Measurements from ENCODE around the gene CCDC88C.
"Not testable (repeated sequence)": the region's sequence is repeated elsewhere in the genome, so short reads cannot be mapped to it uniquely, and the experiment has no call there.

Gene CCDC88C

DNA sequence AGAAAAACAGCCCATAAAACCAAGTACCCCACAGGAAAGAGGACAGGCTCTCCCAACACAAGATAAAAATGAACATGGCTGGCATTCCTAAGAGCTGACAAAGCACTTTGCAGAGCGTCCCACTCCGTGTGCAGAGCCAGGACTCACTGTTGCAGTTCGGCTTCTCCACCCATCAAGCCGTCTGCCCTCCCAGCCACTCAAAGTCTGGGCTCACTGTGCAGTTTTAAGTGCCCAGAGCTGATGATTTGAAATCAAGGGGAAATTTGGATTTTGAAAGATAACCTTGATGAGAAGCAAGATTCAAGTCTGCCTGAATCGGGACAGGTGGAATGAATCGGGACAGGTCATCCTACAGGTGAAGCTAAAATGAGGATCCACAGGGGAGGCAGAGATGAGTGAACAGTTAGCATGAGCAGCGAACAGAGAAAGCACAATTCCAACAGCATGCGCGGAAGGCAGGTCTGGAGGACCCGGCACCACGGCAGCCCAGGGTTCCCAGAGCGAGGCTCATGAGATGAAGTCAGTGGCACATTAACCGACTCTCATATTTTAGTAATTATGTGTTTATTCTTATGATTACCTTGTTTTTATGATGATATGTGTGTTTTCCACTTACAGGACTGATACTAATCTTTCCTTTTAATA lies 133.4 kb downstream of the CCDC88C start:
- peak; percentile 71 for DNase-seq

DNA sequence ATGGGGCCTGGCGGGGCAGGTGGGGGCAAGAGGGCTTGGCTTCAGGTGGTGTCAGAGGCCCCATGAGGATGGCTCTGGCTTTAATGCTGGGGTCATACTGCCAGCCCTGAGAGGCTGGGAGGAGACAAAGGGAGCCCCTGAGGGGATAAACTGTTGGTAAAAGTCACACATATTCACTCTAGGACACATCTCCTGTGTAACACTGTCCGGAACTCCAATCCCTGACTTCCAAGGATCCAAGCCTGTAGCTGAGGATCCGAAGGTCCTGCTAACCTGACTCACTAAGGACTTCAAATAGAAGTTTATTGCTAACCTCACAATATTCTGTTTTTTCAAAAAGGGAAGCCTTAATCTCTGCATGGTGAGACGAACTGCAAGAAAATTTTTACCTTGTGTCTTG lies 134.0 kb downstream of the CCDC88C start:
- no peak for DNase-seq

DNA sequence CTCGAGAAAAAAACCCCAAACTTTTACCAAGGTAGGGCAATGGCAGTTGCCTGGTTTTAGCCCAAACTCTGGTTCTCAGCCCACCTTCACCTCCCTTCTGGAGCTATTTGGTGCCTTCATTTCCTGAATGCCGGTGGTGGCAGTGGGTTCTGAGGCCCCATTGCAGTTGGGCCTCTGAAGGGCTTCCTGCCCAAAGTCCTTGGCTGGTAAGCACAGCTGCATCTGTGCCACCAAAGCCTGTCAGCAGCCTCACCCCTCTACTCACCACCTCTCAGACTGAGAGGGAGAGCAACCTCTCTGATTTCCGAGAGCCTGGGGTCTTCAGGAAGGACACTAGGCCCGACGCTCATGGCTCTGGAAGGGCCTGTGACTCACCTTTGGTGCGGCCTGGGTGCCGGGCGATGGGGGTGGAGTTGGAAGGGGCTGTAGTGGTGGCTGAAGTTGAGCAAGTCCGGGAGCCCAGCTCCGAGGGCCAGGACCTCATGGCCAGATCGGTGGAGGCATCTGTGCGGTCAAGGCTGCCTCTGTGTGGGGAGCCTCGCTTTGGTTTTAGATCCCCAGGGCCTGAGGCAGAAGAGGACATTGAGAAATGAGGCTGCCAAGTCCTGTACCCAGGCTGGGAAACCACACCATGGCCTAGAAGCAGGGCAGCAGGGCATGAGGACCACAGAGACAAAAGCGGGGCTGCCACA lies 134.5 kb downstream of the CCDC88C start:
- DNase-seq, result no peak

DNA sequence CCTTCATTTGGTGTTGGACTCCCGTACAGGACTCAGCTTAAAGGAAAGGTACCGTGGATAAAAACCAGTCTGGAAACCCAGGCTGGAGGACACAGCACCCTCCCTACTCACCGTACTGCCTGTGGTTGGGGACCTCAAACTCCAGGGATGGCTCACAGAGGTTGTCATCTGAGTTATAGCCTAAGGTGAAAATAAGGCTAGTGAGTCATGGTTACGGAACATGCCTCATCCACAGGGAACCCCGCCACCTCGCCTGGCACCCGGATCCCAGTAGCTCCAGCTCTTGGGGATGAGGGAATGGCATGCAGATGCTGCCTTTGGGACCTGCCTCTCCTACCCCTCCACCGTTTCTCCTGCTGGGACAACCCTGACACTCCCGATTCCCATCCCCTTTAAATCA lies 136.3 kb downstream of the CCDC88C start:
- DNase-seq, result no peak

DNA sequence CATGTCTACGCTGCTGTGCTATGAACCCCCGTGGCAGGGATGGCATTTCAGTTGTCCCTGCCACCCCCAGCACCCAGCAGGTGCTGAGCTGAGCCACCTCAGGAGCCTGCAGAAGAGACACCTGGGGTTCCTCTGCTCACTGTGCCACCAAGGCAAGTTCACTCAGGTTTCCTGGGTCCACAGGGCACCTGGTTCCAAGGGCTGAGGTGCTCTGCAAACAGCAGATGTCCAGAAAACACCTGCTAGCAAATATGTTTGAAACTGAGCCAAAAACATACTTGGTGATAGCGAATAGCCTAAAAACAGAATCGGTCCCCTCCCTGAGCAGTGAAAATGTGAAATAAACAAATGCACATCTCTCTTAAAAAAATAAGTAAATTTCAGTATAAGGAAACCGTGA lies 137.5 kb downstream of the CCDC88C start:
- DNase-seq, result no peak

DNA sequence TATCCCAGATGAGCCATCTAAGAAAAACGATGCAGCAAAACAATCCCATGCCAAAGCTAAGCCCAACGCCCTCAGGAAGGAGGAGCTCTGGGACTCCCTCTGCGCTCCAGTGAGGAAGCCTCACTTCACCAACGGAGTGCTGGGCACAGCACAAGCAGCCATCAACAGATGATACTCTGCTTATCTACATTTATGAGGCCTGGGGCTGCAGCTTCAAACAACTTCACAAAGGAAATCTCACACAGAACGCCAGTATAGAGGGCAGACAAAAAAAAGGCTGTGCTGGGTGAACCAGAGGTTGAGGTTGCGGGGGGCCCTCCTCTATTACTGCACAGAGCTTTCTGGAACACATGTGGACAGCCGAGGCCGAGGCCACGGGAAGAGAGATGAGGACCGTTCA lies 138.3 kb downstream of the CCDC88C start:
- DNase-seq, result no peak

DNA sequence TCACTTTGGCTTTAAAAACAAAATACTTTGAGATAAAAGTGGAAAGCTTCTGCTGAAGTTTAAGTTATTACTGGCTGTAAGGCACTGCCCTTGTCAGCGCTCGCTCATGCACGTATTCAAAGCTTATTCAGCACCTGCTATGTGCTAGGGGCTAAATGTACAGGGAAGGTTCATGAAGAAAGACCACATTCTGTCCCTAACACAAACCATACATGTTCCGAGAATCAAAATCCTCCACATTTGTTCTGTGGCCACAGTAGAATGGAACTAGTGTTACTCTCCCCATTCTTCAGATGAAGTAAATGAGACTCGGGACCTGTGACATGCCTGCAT lies 139.3 kb downstream of the CCDC88C start:
- no peak for DNase-seq

DNA sequence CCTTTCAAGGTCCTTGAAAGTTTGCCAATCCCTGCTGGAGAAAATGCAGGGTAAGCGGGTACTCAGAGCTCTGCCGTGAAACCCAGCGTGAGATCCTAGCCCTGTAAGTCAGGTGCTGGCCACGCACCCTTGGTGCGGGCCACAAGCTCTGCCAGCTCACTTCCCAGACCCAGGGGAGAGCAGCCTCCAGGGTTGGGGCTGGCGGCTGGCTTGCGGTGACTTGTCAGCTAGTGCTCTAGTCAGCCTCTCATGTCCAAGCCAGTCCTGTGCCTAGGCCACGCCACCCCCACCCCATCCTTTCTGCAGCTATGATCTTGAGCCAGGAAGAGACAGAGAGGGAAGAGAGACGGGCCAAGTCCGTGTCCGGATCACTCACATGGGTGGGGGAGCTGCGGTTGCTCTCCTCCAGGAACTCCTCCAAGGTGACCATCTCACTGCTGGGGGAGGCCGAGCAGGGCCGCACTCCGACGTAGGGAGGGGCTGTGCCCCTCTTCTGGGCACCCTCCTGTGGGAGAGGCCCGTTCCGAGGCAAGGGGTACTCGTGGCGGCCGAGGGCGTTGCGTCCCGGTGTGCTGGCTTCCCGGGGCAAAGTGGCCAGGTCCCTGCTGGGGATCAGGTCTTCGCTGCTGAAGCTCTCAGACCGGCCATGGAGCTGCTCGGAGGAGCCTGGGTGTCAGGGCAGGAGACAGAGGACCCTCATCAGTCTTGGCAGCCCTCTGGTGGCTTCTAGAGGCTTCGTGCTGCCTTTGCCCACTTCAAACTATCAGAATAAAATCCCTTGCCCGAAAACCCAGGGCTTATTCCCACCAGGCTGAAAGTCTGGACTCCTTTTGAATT lies 139.9 kb downstream of the CCDC88C start:
- no peak for DNase-seq

DNA sequence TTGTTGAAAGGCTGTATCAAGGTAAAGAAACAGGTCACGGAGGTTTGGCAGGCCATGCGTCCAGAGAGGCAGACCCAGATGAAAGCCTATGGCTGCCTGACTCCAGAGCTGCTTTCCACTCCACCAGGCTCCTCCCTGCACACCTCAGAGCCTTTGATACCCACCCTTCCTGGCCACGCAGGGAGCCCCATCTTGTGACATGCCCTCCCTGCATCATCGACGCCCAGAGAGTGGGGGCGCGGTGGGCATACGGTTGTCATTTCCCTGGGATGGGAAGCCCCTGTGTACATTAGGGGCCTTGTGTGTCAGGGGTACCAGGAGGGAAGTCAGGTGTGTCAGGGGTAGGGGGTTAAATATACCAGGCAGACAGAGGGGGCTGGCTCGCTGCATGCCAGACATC lies 142.8 kb downstream of the CCDC88C start:
- DNase-seq, result no peak

DNA sequence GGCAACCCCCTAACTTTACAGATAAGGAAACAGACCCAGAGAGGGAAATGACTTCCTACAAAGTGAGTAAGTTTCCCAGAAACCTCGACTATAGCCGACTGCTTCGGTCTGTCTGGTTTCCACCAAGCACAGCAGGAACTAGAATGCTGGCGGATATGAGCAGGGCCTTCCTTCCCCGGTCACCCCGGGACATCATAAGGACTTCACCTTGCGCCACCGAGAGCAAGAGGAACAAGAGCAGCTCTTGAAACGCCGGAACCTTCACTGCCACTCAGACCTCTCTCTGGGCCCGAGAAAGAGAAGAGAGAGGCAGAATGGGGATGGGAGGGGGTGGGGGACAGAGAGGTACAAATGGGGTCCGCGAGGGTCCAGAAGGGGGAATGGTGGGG lies 143.7 kb downstream of the CCDC88C start:
- DNase-seq, result no peak

DNA sequence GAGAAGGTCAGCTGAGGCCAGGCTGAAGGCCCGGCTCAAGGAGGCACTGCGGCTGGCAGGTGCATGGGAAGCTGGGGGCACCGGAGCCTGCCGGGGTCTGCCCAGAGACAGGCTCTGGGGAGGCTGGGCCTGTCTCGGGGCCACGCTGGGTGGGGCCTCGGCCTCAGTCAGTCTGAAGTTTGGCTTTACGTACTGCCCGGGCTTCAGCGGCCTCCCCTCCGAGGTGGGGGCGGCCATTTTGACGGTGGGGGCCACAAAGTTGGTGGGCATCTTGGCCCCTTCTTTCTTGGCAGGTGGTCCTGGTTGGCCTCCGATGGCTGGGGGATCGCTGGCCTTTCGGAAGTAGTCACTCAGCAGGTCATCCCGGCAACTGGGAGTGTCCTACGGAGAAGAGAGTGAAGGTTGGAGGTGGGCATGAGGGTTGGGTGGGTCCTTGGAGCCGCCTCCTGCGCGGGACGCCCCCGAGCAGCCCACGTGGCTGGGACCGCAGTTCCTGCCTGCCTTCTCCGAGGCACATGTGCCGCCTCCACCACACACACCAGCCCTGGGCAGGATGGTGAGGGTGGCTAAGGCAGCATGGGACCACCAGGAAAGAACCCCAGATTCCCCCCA lies 144.2 kb downstream of the CCDC88C start:
- DNase-seq, result no peak

DNA sequence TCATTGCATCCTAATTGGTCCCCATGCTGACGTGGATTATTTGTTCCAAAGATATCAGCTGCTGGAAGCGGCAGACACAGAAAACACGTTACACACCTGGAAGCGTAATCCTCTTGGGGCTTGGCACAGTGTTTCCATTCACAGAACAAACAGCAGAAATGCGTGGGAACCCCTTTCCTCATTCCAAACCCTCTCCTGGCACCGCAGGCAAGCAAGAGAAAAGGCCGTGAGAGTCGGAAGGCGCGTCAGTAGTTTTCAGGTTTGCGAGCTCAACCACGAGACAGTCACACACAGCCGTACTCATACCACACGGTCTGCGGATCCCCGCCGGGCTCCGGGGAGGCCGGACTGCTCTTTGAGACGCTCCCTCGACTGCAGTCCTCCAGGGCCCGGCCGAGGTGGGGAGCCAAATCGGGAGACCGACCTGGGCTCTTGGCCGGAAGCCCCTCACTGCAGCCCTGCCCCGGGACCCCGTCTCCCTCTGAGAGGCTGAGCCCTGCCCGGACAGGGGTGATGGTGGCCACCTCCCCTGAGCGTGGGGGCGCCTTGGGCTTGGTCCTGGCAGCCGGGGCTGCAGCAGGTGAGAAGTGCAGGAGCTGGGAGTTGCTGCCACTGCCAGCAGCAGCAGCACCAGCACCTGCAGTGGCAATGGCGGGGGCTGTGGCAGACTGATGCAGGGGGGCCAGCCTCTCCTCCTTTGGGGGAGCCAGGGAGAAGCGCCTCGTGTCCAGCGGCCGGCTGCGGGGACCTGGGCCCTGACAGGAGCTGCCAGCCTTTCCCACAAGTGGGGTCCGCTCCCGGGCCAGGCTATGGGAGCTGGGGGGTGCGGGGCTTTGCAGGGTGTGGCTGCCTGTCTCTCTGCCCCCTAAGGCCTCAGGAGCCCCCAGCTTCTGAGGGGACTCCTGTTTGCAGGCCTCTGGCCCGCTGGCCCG lies 145.0 kb downstream of the CCDC88C start:
- no peak for DNase-seq

DNA sequence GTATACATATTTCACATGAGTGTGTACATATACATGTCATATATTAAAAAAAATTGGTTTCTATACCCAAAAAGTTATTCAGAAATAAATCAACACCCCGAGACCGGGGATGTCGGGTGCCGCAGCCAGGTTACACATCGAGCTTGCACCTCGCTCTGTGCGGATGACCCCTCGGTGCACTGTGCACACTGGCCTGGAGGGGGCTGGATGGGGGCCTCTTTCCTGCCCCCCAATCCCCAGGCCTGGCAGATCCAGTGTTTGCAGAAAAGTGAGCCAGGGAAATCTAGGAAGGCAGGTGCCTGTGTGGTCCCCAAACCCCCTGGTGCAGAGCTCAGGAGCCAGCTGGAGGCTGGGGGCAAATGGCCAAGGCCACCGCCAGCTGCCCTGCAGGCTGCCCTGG lies 146.0 kb downstream of the CCDC88C start:
- no peak for DNase-seq

DNA sequence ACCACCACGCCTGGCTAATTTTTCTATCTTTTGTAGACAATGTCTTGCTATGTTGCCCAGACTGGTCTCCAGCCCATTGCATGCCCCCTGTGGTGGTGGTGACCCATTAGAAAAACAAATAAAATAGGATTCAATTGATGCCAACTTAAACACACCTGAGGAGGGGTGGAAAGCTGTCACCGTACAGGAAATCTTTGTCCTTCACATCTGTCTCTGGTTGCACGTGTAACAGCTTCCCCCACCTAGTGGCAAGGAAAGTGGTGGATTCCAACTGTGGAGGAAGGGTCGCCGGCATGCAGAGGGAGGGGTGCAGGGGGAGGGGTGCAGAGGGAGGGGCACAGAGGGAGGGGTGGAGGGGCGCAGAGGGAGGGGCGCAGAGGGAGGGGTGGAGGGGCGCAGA lies 147.0 kb downstream of the CCDC88C start:
- DNase-seq, result no peak

DNA sequence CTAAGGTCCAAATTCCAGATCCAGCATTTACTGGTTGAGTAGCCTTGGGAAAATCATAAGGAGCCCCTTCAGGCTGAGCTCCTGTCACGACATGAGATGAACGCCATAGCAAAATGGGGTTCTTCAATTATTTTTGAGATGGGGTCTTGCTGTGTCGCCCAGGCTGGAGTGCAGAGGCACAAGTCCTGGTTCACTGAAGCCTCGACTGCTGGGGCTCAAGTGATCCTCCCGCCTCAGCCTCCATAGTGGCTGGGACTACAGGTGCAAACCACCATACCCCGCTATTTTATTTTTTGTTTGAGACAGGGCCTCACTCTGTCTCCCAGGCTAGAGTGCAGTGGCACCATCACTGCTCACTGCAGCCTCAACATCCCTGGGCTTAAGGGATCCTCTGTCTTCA lies 147.4 kb downstream of the CCDC88C start:
- DNase-seq, result no peak

DNA sequence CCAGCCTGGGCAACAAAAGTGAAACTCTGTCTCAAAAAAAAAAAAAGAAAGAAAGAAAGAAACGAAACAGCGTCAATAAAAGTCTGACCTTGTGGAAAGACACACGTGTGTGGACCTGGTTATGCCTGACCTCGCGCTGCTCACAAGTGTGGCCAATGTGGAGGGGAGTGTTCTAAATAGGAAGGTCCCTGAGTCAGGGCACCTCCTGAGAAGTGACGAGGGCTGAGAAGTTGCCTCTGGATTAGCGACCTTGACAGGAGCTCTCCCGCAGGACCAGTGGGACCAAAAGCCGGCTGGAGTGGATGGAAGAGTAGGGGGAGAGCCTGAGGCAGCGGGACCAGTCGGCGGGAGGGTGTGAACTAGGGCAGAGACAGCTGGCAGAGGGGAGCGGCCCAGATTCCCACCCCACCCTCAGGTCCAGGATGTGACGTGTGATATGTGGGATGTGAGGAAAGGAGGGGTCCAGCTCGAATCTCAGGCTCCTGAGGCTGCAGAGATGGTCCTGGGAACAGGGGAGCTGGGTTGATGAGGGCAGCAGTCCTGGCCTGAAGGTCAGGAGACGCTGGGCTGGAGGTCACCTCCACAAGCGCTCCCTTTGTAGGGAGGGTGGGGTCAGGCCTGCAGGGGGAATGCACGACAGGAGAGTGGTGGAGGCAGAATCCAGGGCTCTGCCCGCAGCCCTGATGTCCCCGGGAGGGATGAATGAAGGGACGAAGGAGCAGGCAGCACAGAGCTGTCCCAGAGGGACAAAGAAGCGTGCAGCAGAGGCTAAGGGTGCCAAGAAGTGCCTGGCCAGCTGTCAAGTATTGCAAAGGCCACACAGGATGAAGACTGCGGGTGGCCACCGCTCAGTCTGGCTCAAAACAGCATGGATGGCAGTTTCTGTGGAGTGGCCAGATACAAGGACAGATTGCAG lies 148.3 kb downstream of the CCDC88C start:
- no peak for DNase-seq

DNA sequence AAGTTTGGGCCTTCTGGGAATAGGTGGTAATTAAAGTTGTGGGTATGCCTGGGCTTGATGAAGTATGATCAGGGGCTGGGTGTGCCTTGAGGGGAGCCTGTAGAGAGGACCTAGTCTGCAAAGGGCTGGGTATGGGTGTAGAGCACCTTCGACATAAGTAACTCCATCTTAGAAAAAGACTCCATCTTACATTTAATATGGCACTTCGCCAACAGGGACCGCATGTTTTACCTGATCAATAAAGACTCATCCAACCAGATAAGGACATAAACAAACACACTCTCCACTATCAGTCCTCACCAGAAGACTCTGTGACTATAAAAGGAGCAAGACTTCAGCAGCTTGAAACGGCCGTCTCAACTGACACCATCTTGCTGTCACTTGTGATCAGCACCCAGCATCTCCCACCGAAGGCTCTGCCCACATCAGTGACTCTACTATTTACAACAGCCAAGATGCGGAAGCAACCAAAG lies 149.6 kb downstream of the CCDC88C start:
- no peak for DNase-seq

DNA sequence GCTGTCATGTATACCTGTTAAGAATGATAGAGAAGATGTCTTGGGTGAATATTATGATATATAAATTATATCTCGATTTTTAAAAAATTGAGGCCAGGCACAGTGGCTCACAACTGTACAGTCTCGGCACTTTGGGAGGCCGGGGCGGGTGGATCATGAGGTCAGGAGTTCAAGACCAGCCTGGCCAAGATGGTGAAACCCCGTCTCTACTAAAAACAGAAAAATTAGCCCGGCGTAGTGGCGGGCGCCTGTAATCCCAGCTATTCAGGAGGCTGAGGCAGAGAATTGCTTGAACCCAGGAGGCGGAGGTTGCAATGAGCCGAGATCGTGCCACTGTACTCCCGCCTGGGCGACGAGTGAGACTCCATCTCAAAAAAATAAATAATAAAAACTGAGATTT lies 151.3 kb downstream of the CCDC88C start:
- not testable (repeated sequence) for DNase-seq

DNA sequence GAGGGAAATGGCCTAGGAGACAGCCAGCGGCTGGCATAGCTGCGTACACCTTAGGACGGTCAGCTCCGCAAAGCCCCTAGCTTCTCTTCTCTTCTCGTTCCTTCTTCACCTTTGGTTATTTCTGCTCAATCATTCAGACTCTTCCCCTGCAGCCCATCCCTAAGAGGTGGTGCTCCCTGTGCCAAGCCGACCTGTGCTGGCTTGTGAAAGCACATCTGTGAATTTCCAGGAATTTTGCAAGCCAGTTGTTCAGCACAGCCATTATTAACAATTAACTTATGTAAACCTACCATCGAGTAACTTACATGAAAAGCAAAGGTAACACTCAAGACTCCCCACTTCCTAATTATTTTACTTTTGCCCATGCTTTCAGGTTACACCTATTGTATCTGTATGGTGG lies 152.2 kb downstream of the CCDC88C start:
- no peak for DNase-seq

DNA sequence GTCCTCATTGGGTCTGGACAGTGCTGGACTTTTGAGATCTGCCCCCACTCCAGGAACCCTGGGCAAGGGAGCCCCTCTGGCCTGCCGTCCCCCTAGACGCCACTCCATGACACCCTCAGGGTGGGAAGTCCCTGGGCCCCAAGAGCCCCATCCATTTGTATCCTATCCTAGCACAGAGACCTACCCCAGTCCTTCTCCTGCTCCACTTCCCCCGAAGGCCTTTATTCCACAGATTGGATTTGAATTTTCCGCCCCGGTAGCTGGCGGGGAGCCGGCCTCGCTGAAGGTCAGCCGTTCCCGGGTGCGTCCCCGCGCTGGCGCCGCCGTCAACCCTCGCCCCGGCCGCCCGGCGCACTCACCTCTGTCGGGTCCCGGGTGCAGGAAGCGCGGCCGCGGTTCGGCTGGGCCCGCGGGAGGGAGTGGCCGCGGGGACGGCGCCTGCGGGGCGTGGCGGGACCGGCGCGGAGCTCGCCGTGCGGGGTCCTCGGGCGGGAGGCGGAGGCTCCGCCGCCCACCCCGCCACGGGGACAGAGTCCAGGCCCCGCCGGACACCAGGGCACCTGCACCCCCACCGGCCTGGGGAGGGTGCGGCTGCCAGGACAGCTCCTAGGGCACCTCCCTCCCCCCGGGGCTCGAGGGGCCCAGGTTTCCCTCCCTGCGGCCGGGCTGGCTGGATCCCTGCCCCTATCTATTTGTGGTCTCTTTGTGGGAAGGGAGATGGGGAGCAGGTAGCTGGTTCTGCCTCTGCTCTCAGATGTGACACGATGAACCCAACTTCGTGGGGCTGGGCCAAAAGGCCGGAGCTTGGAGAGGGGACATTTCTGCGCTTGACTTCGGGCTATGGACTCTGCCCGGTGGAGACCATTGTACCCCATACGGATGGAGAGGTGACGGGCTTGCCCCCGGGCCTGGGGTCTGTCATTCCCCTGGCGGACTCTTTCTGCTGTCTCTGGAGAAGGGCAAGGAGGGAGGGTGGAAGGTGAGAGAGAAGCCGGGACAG lies 153.2 kb downstream of the CCDC88C start:
- DNase-seq, result no peak

All from HCEC 1CT (cell line).